B cell (primary cell): ENCODE results near the gene FAM120AOS. TPM values are rescaled to one million over a fixed set of nuclear protein-coding genes. Genes with fewer than 3 reads are reported as not detected.

Experiments used
- ATAC-seq: fragments of 200-7000 bp; cut with Tn5 transposase; one replicate; pipeline ENCODE4 v1.10.0; 2021; ENCODE audit warnings: low read depth, mild to moderate bottlenecking, moderate number of reproducible peaks, moderate library complexity
- CTCF ChIA-PET: fragments of 350-600 bp; sonication (Branson Sonifier 250); formaldehyde crosslinking; loops from one replicate; lab custom pipeline; 2021; ENCODE audit warnings: antibody characterized with exemption, inconsistent platforms; lab: Charles Lee
- POLR2A ChIA-PET: fragments of 350-600 bp; sonication (Branson Sonifier 250); formaldehyde crosslinking; loops from one replicate; lab custom pipeline; 2021; ENCODE audit warnings: antibody characterized with exemption; lab: Charles Lee
- DNase-seq: peaks from one replicate; pipeline ENCODE4 v3.0.0; 2013
- H2AFZ ChIP-seq: 2 replicates; pipeline ENCODE4 v1.6.1; 2012; ENCODE audit warnings: mild to moderate bottlenecking, low read depth, low read length; ENCODE audit not compliant: insufficient read depth, poor library complexity, severe bottlenecking
- H3K27ac ChIP-seq, 2 donors: 1 replicate in 1 of 2; 2 replicates in 1 of 2; pipeline ENCODE4 v1.5.1; 2012 to 2013; ENCODE audit warnings: low read length in 2 of 2, mild to moderate bottlenecking in 2 of 2, moderate library complexity in 1 of 2
- H3K27me3 ChIP-seq, 4 experiments: fragments of 200-600 bp in 1 of 4; sonication (generic) in 1 of 4; replicated peaks in 1 of 4; 1 replicate in 2 of 4; 2 replicates in 2 of 4; pipeline versions ENCODE4 v1.6.1 to v1.7.0; 2013 to 2016; ENCODE audit warnings: low read length in 3 of 4, mild to moderate bottlenecking in 2 of 4, mixed read lengths in 1 of 4, moderate library complexity in 1 of 4; ENCODE audit not compliant: insufficient read depth in 4 of 4, control insufficient read depth in 3 of 4; ENCODE audit errors: control extremely low read depth in 1 of 4
- H3K36me3 ChIP-seq, 2 experiments: replicated peaks in 1 of 2; 1 replicate in 1 of 2; 2 replicates in 1 of 2; pipeline versions ENCODE4 v1.6.1 to v1.7.1; 2013; ENCODE audit warnings: low read length in 1 of 2; ENCODE audit not compliant: insufficient read depth in 2 of 2, control insufficient read depth in 1 of 2; ENCODE audit errors: control extremely low read depth in 1 of 2, extremely low read depth in 1 of 2
- H3K4me1 ChIP-seq, 2 donors: fragments of 200-600 bp in 1 of 2; sonication (generic) in 1 of 2; 1 replicate in 1 of 2; 2 replicates in 1 of 2; pipeline versions ENCODE4 v1.5.1 to v1.6.1; 2013 to 2017; ENCODE audit warnings: low read length in 2 of 2; ENCODE audit not compliant: control insufficient read depth in 2 of 2, insufficient read depth in 2 of 2
- H3K4me2 ChIP-seq: replicated peaks from 2 replicates; pipeline ENCODE3; 2012; ENCODE audit warnings: mild to moderate bottlenecking, low read depth, low read length; ENCODE audit not compliant: poor library complexity, severe bottlenecking
- H3K4me3 ChIP-seq, 5 experiments: fragments of 200-600 bp in 1 of 5; sonication (generic) in 1 of 5; 1 replicate in 3 of 5; 2 replicates in 2 of 5; pipeline versions ENCODE4 v1.5.1 to v1.7.0; 2011 to 2016; ENCODE audit warnings: low read length in 4 of 5, mild to moderate bottlenecking in 4 of 5, low read depth in 2 of 5, control low read depth in 1 of 5, moderate library complexity in 1 of 5; ENCODE audit not compliant: insufficient read depth in 1 of 5; ENCODE audit errors: control extremely low read depth in 1 of 5, extremely low read depth in 1 of 5
- H3K79me2 ChIP-seq: fragments of 200-600 bp; sonication (generic); one replicate; pipeline ENCODE4 v1.6.0; 2016; ENCODE audit warnings: low read length; ENCODE audit not compliant: control insufficient read depth, insufficient read depth
- H3K9ac ChIP-seq: fragments of 200-600 bp; sonication (generic); 2 replicates; pipeline ENCODE4 v1.6.1; 2017; ENCODE audit warnings: mild to moderate bottlenecking, low read length, moderate library complexity
- H3K9me3 ChIP-seq, 3 donors: one replicate each; pipeline versions ENCODE4 v1.6.1 to v1.7.1; 2013; ENCODE audit warnings: low read length in 2 of 3; ENCODE audit not compliant: control insufficient read depth in 2 of 3, insufficient read depth in 1 of 3; ENCODE audit errors: control extremely low read depth in 1 of 3
- H4K20me1 ChIP-seq: 2 replicates; pipeline ENCODE4 v1.6.0; 2012; ENCODE audit warnings: mild to moderate bottlenecking, low read length; ENCODE audit not compliant: insufficient read depth, control insufficient read depth, poor library complexity, severe bottlenecking
- H3K27ac Mint-ChIP-seq: one replicate; pipeline ENCODE4 v1.8.0; 2021; ENCODE audit warnings: mixed read lengths
- H3K27me3 Mint-ChIP-seq: one replicate; pipeline ENCODE4 v1.8.0; 2021; ENCODE audit warnings: mixed read lengths
- H3K4me1 Mint-ChIP-seq: one replicate; pipeline ENCODE4 v1.8.0; 2021; ENCODE audit warnings: mixed read lengths
- H3K4me3 Mint-ChIP-seq: one replicate; pipeline ENCODE4 v1.8.0; 2021; ENCODE audit warnings: mixed read lengths
- H3K9me3 Mint-ChIP-seq: one replicate; pipeline ENCODE4 v1.8.0; 2022; ENCODE audit warnings: mixed read lengths; ENCODE audit not compliant: insufficient read depth
- CTCF ChIP-seq: fragments of 200-600 bp; IDR thresholded peaks from one replicate; pipeline ENCODE4 v1.8.0; 2022; ENCODE audit warnings: antibody characterized with exemption, mild to moderate bottlenecking
- EZH2 ChIP-seq: IDR thresholded peaks from 2 replicates; pipeline ENCODE4 v1.6.1; 2012; ENCODE audit warnings: borderline replicate concordance, low read depth, mild to moderate bottlenecking, moderate library complexity, low read length; ENCODE audit not compliant: insufficient read depth, poor library complexity, severe bottlenecking
- WGBS: methylation state at CpG from one replicate; pipeline ENCODE4 v1.1.5; 2013; ENCODE audit warnings: missing lambda C conversion rate; ENCODE audit not compliant: insufficient coverage; 5-methylcytosine and 5-hydroxymethylcytosine counted together
- intact Hi-C: fragments of 100-400 bp; cut with micrococcal nuclease; formaldehyde crosslinking; loops from one replicate; pipeline ENCODE4 v1.10.0; 2022
- polyA plus RNA-seq: library from polyadenylated mRNA; depleted of rRNA; stranded (reverse); fragments of >200 nt; gene quantifications from 2 replicates; pipeline ENCODE4 v1.2.3, GENCODE V29; 2012
- total RNA-seq, 2 donors: library from RNA; stranded (reverse); fragments of 120-200 nt in 1 of 2; gene quantifications; 1 replicate in 1 of 2; 2 replicates in 1 of 2; pipeline versions ENCODE4 v1.2.3 to v1.2.4, GENCODE V29; 2013 to 2022

FAM120AOS gene
- total and polyA plus RNA-seq, 2 donors (not counting 1 experiment from before 2014, with no cell fraction given): 36.0 to 47.8 TPM

GRCh38 chr9:93413530-93413929 lies 39.9 kb downstream of the FAM120AOS start:
- no peak overlapping the region for H3K4me3 ChIP-seq
- peaks cover 0 to 20% (median 8%) of the 10 kb centered on the region in 4 experiments for H3K27me3 ChIP-seq
- no peak for DNase-seq
- H4K20me1 ChIP-seq: no peaks in the 10 kb centered on the region
- Mint-ChIP-seq H3K27me3 (peaks cover 55% of the 10 kb centered on the region), H3K4me1 (no peaks in the 10 kb centered on the region), H3K9me3 (no peaks in the 10 kb centered on the region), H3K4me3 (no peak overlapping the region), H3K27ac (no peak overlapping the region)
- POLR2A ChIA-PET: no interaction called here
- no peaks in the 10 kb centered on the region for H3K36me3 ChIP-seq
- CTCF ChIA-PET: no interaction called here
- no peak for TF ChIP-seq CTCF
- no peak for TF ChIP-seq EZH2
- H3K4me1 ChIP-seq: no peaks in the 10 kb centered on the region
- intact Hi-C loops: no loop called here
- no peak overlapping the region for H3K9ac ChIP-seq
- H3K4me2 ChIP-seq: no peak overlapping the region
- H3K27ac ChIP-seq: no peak overlapping the region
- no peaks in the 10 kb centered on the region for H3K79me2 ChIP-seq
- no peak overlapping the region for H2AFZ ChIP-seq
- ATAC-seq: no peak
- H3K9me3 ChIP-seq: peaks cover 4 to 23% (median 13%) of the 10 kb centered on the region in 3 donors

- Mint-ChIP-seq H3K4me1 (no peaks in the 10 kb centered on the region), H3K27ac (no peak overlapping the region), H3K9me3 (no peaks in the 10 kb centered on the region), H3K27me3 (peaks cover 36% of the 10 kb centered on the region), H3K4me3 (no peak overlapping the region)
- H3K79me2 ChIP-seq: no peaks in the 10 kb centered on the region
- no peak overlapping the region for H3K4me2 ChIP-seq
- TF ChIP-seq EZH2: no peak
- TF ChIP-seq CTCF: no peak
- H4K20me1 ChIP-seq: no peaks in the 10 kb centered on the region
- no peak for ATAC-seq
- no peak overlapping the region for H3K27ac ChIP-seq
- no peak overlapping the region for H3K9ac ChIP-seq
- 100% methylated on average over 3 of the region's 5 CpGs for WGBS
- H3K4me1 ChIP-seq: no peaks in the 10 kb centered on the region
- no peak overlapping the region for H3K4me3 ChIP-seq
- no peaks in the 10 kb centered on the region for H3K9me3 ChIP-seq
- CTCF ChIA-PET: no interaction called here
- POLR2A ChIA-PET: no interaction called here
- no peak for DNase-seq
- no peaks in the 10 kb centered on the region for H3K36me3 ChIP-seq
- H2AFZ ChIP-seq: no peak overlapping the region
- H3K27me3 ChIP-seq: peaks cover 0 to 5% (median 2%) of the 10 kb centered on the region in 4 experiments
- intact Hi-C loops: no loop called here
Measured at GRCh38 chr9:93406371-93406770, 47.0 kb downstream of the FAM120AOS start.
